Esophagus muscularis mucosa (tissue), 4 donors: Measurements from ENCODE around the gene XPO4.

ENCODE experiments used
- CTCF ChIP-seq, 3 experiments: fragments of 200-600 bp in 2 of 3; fragments of 450-650 bp in 1 of 3; sonication (generic) in 2 of 3; IDR thresholded peaks; one replicate each; pipeline ENCODE4 v1.5.1; 2017 to 2019; ENCODE audit warnings: antibody characterized with exemption in 3 of 3, mild to moderate bottlenecking in 2 of 3, moderate library complexity in 1 of 3
- EP300 ChIP-seq: sonication (generic); formaldehyde crosslinking; IDR thresholded peaks from one replicate; pipeline ENCODE4 v1.6.1; 2017; ENCODE audit warnings: antibody characterized with exemption
- POLR2A ChIP-seq: fragments of 450-650 bp; IDR thresholded peaks from one replicate; pipeline ENCODE4 v1.6.1; 2017; ENCODE audit warnings: antibody characterized with exemption, moderate library complexity, mild to moderate bottlenecking, low read depth
- POLR2AphosphoS5 ChIP-seq, 2 donors: sonication (generic); formaldehyde crosslinking; IDR thresholded peaks; one replicate each; pipeline ENCODE4 v1.6.1; 2017; ENCODE audit warnings: antibody characterized with exemption in 2 of 2

DNA sequence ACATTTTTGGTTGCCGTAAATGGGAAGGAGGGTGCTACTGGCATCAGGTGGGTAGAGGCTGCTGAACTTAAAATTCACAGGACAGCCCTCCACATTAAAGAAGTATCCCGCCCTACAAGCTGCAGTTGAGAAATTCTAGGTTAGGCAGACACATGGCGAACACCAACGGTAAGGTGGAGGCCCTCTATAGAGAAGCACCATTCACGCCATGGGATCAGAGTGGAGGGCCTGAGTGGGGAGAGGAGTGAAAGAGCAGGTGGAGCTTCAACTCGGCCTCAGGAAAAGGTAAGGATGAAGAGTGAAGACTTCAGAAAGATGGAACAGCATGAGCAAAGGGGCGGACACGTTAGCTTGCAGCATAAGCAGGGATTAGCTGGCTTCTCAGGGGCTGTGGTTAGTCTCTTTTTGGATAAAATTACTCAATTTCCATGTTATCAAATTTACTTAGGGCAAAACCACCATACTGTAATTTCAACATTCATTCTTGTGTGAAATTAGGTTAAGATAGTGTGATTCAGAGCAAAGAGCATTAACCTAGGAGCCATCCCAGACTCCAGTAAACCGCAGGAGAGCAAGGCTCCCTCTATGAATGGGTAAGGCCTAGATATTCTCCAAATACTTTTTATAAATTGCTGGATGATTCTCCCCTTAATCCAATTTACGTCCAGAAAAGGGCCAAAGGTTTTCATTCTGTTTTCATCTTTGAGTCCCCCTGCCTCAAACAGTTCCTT lies 130.0 kb downstream of the XPO4 start:
- TF ChIP-seq POLR2A = no peak
- no peak for TF ChIP-seq CTCF (IDR thresholded peaks at IDR 0.05)
- no peak for TF ChIP-seq POLR2AphosphoS5 (IDR thresholded peaks at IDR 0.05)
- TF ChIP-seq EP300 = no peak
